H4 (cell line): ENCODE results near the gene CD320. TPM values are rescaled to one million over a fixed set of nuclear protein-coding genes. Genes with fewer than 3 reads are reported as not detected.
"Not testable (repeated sequence)": the region's sequence is repeated elsewhere in the genome, so short reads cannot be mapped to it uniquely, and the experiment has no call there.

Experiments
- DNase-seq: peaks from one replicate; pipeline ENCODE4 v3.0.0-alpha.2; 2015; ENCODE audit warnings: low spot score
- total RNA-seq: library from RNA; depleted of rRNA; stranded (reverse); fragments of >200 nt; shearing (Covaris generic); gene quantifications from 2 replicates; pipeline ENCODE4 v1.2.3, GENCODE V29; 2014; rRNA removed

The CD320 gene
- total RNA-seq, result 210 and 214 TPM in 2 replicates

DNA sequence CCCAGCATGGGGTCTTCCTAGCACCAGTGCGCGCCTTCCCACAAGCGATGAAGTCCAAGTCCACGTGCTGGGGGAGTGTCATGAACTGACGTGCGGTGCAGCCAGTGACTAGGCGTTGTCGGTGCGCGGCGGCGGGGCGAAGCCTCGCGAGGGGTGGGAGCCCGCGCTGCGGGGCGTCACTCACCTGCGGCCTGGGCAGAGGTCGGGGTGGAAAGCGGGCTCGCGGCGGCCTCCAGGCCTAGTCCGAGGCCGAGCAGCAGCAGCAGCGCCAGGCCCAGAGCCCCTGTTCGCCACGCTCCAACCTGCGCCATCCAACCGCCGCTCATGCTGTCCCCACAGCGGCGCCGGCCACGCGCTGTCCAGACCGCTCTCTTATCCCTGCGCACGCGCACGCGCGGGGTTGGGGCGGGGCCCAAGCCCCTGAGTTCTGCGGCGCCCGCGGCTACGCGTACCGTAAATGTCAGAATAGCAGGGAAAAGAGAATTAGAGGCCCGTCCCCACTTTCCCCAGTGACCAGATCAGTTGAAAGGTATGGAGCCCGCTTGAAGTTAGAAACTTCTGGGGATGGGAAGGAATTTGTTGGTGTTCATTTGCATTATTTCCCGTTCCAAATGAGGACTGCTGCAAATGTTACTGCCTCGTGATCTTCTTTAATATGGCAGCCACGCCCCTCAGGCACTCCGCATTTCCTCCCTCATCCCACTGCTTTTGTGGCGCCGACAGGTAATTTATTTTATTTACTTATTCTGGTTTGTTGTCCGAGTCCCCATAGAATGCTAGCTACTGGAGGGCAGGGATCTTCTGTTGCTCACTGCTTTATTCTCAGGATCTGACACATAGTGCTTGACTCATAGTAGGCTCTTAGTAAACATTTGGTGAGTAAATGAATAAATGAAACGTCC lies at the start of gene CD320:
Gene CD320 (minus strand): TSS at position 394 of the 902 bp plus-strand sequence. CDS start 68 bp downstream, at position 326.
- DNase-seq, result peak; percentile 87

DNA sequence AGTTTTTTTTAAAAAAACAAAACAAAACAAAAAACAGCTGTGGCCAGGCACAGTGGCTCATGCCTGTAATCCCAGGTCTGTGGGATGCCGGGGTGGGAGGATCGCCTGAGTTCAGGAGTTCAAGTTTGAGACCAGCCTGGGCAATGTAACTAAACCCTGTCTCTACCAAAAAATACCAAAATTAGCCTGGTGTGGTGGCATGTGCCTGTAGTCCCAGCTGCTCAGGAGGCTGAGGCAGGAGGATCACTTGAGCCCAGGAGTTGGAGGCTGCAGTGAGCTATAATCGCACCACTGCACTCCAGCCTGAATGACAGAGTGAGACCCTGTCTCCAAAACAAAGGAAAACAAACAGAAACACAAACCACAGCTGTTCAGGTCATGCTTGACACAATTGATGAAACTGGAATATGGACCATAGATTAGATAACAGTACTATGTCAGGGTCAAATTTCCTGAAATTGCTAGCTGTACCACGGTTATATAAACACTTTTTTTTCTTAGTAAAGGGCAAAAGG lies 48.9 kb upstream of the CD320 start:
- no peak for DNase-seq

DNA sequence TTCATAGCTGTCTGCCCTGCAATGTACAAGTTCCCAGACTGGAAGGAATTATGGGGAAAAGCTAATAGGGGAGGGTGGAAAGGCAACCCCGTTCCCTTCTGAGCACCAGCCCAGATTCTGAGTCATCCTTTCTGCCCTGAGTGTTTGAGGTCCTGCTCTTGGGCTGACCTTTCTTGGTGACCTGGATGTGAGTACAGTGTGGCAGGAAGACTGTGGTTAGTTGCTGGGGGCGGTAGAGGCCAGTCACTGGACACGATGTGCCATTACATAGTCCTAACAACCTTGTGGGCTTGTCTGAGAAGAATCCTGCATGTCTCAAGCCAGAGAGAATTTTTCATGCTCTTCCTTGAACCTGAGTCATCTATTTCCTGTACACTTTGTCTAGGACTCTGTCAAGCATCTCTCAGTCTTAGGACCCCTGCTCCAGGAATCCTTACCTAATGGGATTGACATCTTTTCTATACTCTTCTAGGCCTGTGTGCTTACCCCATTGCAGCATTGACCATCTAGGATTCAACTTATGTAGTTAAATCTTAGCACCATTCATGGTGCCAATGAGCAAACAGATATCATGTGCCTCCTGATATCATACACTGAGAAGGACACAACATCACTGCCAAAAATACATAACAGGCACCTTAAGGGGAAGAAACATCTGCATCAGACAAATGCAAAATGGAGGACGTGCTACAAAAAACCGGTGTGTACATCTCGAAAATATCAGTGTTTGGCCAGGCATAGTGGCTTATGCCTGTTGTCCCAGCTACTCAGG lies 47.7 kb upstream of the CD320 start:
- DNase-seq, result peak; percentile 87

DNA sequence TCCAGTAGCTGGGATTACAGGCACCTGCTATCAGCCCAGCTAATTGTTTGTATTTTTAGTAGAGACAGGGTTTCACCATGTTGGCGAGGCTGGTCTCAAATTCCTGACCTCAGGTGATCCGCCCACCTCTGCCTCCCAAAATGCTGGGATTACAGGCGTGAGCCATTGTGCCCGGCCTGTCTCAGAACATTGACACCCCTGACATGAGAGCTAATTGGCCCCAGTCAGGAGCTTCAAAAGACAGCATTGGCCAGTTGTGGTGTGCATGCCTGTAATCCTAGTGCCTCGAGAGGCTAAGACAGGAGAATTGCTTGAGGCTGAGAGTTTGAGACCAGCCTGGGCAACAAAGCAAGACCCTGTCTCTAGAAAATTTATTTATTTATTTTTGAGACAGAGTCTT lies 44.7 kb upstream of the CD320 start:
- DNase-seq, result not testable (repeated sequence)

DNA sequence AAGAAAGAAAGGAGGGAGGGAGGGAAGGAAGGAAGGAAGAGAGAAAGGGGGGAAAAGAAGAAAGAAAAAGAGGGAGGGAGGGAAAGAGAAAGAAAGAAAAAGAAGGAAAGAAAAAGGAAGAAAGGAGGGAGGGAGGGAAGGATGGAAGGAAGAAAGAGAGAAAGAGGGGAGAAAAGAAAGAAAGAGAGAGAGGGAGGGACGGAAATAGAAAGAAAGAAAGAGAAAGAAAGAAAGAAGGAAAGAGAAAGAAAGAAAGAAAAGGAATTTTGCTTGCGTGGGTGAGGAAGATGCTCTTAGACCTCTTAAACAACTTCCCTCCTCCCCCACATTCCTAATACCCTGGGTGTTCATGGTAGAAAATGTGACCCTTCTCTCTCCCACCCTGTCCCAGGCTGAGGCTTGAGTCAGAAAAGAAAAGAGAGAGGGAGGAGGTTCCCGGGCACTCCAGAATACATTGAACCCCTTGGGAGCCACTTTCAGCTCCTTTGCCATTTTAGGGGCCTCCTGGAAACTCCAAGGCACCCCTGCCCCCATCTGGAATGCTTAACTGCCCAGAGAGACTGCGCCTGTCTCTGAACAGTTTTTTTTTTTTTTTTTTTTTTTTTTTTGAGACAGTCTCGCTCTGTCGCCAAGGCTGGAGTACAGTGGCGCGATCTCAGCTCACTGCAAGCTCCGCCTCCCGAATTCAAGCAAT lies 44.1 kb upstream of the CD320 start:
- no peak for DNase-seq

DNA sequence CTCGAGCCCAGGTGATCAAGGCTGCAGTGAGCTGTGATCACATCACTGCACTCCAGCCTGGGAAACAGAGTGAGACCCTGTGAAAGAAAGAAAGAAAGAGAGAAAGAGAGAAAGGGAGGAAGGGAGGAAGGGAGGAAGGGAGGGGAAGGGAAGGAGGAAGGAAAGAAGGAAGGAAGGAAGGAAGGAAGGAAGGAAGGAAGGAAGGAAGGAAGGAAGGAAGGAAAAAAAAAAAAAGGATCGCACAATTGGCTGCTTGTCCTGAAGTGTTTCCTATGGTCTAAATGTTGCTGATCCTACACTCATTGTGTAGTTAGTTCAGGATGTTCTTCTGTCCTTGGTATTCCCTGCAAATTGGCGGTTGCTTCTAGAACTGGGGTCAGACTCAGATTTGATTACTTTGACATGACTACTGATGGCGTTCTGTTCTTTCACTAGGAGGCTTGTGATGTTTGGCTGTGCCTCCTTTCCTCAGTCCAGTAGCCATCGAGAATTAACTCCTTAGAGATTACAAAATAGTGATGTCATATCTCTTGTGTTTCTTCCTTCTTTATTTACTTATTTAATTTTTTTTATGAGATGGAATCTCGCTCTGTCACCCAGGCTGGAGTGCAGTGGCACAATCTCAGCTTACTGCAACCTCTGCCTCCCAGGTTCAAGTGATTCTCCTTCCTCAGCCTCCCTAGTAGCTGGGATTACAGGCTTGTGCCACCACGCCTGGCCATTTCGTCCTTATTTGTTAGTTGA lies 41.6 kb upstream of the CD320 start:
- DNase-seq, result not testable (repeated sequence)

DNA sequence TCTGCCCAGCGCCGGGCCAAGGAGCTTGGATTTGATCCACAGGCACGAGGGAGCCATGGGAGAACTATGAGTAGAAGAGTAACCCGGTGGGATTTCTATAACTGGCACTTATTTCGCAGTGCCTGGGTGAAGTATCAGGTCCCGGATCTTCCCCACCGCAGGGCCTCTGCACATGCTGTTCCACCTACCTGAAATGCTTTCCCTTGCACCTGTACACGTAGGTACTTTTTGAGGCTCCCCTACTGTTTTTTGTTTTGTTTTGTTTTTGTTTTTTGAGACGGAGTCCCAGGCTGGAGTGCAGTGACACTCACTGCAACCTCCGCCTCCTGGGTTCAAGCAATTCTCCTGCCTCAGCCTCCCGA lies 35.3 kb upstream of the CD320 start:
- no peak for DNase-seq

DNA sequence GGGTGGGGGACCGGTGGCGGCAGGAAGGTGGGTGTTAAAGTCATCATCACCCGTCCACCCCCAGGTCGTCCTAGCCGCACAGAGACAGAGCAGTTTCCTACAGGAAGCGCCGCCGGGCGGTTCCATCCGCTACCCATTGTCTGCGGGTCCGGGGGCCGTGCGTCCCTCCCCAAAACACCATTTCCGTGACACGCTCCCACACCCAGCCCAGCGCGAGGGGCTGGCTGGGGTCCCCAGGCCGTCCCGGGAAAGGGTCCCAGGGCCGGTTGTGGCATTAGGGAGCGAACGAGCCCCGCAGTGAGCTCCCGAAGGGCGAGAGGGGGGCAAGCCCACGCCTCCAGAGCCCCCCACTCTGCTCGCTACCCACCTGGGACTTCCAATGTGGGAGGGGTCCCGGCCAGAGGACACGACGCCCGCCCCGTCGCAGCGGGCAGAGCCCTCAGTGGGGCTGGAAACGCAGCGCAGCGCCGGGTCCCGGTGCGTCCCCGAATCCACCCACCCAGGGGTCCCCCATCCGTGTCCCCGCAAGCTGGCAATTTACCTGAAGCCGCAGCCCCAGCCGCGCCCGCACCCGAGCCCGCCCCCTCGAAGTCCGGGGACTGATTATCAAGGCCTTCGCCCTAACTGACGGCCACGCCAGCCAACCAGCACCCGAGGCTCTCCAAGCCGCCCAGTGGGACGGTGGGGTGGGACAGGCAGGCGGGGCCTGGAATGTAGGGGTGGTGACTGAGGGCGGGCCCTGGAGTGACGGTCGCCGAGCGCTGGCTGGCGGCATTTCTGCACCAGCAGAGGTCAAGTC lies 34.7 kb upstream of the CD320 start, which contains the start of gene KANK3:
Gene KANK3 (minus strand): TSS at position 579 of the 799 bp plus-strand sequence. CDS start 5,434 bp downstream, outside the sequence.
- no peak for DNase-seq

DNA sequence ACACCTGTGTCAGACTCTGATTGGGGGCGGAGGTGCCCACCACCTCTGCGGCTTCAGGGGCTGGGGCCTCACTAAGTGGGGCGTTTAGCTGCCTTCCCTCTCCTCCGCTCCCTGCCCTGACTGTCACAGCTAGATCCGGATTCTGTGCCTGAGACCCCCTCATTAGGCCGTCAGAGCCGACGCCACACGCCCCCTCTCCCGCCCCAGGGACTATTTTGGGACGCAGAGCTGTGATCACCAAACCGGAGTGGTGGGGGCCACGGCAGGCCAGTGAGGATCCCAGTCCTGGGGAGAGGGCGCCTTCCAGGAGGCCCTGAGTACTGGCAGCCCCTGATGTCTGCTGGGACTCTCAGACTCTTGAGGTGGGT lies 34.1 kb upstream of the CD320 start:
- DNase-seq, result no peak

DNA sequence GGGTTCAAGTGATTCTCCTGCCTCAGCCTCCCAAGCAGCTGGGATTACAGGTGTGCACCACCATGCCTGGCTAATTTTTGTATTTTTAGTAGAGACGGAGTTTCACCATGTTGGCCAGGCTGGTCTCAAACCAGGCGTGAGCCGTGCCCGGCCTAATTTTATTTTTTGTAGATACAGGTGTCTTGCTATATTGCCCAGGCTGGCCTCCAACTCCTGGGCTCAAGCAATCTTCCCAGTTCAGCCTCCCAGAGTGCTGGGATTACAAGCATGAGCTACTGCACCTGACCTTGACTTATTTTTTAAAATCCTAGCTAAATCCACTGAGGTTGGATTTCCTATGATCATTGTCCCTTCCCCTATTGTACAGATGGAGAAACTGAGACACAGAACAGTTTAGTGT lies 33.3 kb upstream of the CD320 start:
- DNase-seq, result not testable (repeated sequence)

DNA sequence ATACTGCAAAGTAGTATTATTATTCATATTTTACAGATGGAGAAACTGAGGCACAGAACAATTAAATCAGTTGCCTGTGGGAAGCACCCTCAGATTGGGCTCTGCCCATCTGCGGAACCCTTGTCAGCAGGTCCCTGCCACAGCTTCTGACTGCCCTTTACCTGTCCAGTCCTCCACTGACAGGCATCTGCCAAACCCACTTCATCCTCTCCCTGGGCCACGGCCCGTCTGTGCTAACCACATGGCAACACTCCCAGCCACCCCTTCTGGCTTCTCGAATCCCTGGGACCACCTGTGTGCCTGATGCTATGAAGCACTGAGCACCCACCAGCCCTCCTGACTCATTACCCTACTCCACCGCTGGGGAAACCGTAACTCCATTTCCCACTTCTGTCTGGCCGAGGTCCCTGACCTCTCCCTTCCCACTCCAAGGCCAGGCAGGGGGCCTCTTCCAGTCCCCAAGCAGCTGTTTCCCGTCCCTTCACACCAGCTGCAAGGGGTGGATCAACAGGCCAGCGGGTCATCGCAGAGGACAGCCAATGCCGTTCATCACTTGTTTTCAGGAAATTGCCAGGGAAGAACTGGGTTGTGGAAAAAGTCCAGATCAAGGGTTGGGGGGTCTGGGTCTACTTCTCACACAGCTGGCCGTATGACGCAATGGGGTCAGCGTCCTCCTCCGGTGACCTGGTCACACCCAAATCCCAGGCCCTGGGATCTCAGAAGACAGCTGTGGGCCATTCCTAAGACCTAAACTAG lies 32.4 kb upstream of the CD320 start:
- no peak for DNase-seq

DNA sequence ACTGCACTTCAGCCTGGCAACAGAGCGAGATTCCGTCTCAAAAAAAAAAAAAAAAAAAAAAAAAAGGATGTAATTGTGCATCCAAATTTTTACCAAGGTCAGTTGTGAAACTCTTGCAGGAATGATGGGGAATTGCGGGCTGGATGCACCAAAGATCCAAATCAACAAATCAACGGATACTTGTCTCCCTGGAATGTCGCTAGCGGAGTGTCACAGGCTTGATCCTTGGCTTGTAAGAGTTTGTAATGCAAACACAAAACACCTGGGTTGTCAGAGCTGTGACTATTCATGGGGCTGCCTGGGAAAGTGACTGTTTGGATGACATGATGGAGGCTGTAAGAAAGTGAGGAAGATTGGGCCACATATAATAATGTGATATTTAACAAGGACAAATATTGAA lies 30.7 kb upstream of the CD320 start:
- no peak for DNase-seq

DNA sequence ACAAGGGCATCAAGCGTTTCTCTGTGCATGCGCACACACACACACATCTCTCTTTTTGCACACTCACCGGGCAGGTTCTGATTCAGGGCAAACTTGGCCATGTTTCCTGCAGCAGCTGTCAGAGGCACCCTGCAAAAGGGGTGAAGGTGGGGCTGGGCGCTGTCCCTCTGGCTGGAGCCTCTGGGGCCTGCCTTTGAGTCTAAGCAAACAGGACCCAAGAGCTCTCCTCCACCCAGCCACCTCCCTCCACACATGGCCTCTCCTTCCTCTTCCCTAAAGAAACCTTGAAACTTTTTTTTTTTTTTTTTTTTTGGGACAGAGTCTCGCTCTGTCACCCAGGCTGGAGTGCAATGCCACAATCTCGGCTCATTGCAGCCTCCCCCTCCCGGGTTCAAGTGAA lies 29.6 kb upstream of the CD320 start:
- DNase-seq, result no peak

DNA sequence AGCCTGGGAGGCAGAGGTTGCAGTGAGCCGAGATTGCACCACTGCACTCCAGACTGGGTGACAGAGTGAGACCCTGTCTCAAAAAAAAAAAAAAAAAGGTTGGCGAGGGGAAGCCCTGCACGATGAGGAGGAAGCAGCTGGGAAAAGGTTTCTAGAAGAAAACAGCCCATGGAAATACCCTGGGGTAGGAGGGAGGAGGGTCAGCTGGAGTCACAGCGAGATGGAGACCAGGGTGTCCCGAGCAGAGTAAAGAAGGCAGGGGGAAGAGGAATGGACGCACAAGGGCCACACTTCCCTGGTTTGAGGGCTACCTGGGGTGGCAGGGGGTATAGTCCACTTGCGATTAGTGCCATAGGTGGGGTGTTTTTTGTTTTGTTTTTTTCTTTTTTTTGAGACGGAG lies 28.5 kb upstream of the CD320 start:
- DNase-seq, result no peak

DNA sequence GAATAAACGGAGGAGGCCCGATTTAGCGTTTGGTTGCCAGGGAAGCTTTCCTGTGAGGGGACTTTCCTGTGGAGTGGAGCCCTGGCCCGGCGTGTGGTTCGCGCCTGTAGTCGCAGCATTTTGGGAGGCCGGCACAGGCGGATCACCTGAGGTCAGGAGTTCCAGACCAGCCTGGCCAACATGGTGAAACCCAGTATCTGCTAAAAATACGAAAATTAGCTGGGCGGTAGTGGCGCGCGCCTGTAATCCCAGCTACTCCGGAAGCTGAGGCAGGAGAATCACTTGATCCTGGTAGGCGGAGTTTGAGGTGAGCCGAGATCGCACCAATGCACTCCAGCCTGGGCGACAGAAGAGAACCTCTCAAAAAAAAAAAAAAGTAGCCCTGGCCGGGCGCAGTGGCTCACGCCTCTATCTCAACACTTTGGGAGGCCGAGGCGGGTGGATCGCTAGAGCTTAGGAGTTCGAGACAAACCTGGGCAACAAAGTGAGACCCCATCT lies 28.0 kb upstream of the CD320 start:
- no peak for DNase-seq

DNA sequence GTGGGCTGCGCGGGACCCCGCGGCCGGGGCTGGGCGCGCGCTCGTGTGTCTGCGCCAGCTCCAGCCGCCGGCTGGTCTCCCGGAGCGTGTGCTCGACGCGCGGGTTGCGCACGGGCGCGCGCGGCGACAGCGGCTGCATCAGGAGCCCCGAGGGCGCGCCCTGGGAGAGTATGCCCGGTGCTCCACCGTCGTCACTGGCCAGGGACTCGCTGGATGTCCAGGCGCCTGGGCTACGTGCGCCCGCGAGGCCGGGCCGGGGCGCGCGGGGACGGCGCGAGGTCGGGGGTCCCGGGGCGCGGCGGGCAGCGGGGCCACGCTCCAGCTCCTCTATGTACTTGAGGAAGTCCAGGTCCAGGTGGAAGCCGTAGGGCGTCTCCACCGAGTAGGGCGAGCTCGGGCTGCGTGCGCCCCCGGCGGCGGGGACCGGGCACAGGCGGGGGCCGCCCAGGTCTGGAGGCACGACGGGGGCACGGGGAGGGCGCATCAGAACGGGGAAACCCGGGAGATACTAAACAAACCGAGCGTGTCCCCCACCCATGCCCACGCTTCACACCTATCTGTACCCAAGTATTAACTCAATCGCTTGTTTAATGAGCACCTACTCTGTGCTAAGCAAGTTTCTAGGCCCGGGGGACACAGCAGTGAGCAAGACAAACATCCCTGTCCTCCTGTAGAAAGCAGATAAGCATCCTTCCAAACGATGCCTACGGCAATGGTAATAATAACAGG lies 27.3 kb upstream of the CD320 start:
- DNase-seq, result no peak

DNA sequence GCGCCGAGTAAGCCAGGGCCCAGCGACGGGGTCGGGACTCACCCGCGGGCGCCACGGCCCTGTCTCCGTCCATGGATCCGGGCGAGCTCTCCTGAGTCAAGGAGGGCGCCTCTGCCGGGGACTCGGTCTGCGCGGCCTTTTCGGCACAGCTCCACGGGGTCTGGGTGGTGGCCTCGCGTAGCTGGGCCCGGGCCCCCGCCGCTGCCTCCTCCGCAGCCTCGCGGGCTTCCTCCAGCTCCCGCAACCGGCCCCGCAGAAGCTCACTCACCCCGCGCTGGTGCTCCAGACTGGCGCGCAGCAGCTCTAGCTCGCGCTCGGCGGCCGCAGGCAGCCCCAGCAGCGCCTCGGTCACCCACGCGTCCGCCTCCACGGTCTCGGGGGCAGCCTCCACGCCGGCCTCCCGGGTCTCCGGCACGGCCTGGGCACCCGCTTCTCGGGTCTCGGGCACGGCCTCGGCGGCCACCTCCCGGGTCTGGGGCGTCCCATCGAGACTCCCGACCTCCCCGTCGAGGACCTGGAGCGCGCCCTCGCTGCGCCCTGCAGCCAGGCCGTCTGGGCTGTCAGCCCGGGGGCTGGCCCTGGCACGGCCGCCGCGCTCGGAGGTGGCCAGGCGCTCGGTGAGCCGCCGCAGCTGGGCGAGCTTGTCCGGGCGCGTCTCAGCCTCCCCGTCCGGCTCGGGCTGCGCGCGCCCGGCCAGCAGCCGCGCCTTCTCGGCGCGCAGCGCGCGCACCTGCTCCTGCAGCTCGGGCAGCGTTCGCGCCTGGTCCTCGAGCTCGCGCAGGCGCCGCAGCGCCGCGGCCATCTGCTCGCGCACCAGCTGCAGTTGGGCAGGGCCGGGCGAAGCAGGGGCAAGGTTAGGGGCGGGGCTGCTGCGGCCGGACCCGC lies 26.5 kb upstream of the CD320 start:
- no peak for DNase-seq
